Muscle layer of duodenum (tissue), 2 donors: ENCODE data around the gene ATP1A2.

Source experiments
- H3K27ac ChIP-seq: one replicate; pipeline ENCODE4 v1.7.0; 2013; ENCODE audit warnings: mild to moderate bottlenecking, low read length
- H3K27me3 ChIP-seq: one replicate; pipeline ENCODE4 v1.7.0; 2013; ENCODE audit warnings: low read depth, mild to moderate bottlenecking, control low read depth, low read length
- H3K36me3 ChIP-seq, 2 donors: one replicate each; pipeline ENCODE4 v1.7.0; 2013; ENCODE audit warnings: low read length in 2 of 2, control low read depth in 1 of 2, mild to moderate bottlenecking in 1 of 2; ENCODE audit not compliant: insufficient read depth in 2 of 2, control insufficient read depth in 1 of 2
- H3K4me1 ChIP-seq, 2 donors: one replicate each; pipeline ENCODE4 v1.7.0; 2013; ENCODE audit warnings: low read length in 2 of 2, mild to moderate bottlenecking in 2 of 2, control low read depth in 1 of 2, moderate library complexity in 1 of 2; ENCODE audit not compliant: insufficient read depth in 2 of 2, control insufficient read depth in 1 of 2
- H3K4me3 ChIP-seq, 2 donors: one replicate each; pipeline ENCODE4 v1.7.0; 2013; ENCODE audit warnings: low read length in 2 of 2, low read depth in 1 of 2, mild to moderate bottlenecking in 1 of 2
- H3K9me3 ChIP-seq, 2 donors: one replicate each; pipeline ENCODE4 v1.7.0; 2013; ENCODE audit warnings: low read length in 2 of 2, control low read depth in 1 of 2, mild to moderate bottlenecking in 1 of 2; ENCODE audit not compliant: control insufficient read depth in 1 of 2
- donor health status: healthy.

Gene ATP1A2

GRCh38 chr1:160115545-160116282 is at the start of gene ATP1A2:
ATP1A2 (plus strand) TSS chr1:160115759; CDS start chr1:160115862, 103 bp downstream.
- peak within 1 kb of the TSS; percentile 33 for H3K27ac ChIP-seq
- peaks cover 0 to 52% of the 10 kb centered on the region in 2 donors for H3K4me1 ChIP-seq

GRCh38 chr1:160066829-160067745 is 48.5 kb upstream of the ATP1A2 start:
- H3K36me3 ChIP-seq = no peaks in the 10 kb centered on the region
- no peaks in the 10 kb centered on the region for H3K27me3 ChIP-seq
- no peak overlapping the region for H3K27ac ChIP-seq
- no peak overlapping the region for H3K4me3 ChIP-seq
- H3K9me3 ChIP-seq = no peaks in the 10 kb centered on the region
- peaks cover 0 to 12% of the 10 kb centered on the region in 2 donors for H3K4me1 ChIP-seq

More at GRCh38 chr1:160115545-160116282, at the start of gene ATP1A2:
- peaks cover 6% of the 10 kb centered on the region for H3K27me3 ChIP-seq
- H3K9me3 ChIP-seq = no peaks in the 10 kb centered on the region
- peak within 1 kb of the TSS; percentile 51 to 60 for H3K4me3 ChIP-seq
- no peaks in the 10 kb centered on the region for H3K36me3 ChIP-seq

GRCh38 chr1:160068225-160068624 is 47.3 kb upstream of the ATP1A2 start:
- no peak overlapping the region for H3K4me3 ChIP-seq
- peaks cover 0 to 12% of the 10 kb centered on the region in 2 donors for H3K4me1 ChIP-seq
- no peaks in the 10 kb centered on the region for H3K9me3 ChIP-seq
- no peaks in the 10 kb centered on the region for H3K27me3 ChIP-seq
- H3K36me3 ChIP-seq = no peaks in the 10 kb centered on the region
- no peak overlapping the region for H3K27ac ChIP-seq

GRCh38 chr1:160069460-160070231 is 45.9 kb upstream of the ATP1A2 start, which contains the start of gene KCNJ10:
KCNJ10 (minus strand) TSS chr1:160070160; CDS start chr1:160042532, 27,628 bp downstream.
- Histone ChIP-seq H3K9me3 (no peaks in the 10 kb centered on the region), H3K27ac (no peak within 1 kb of the TSS), H3K4me3 (peak within 1 kb of the TSS; percentile 63 to 78), H3K27me3 (no peaks in the 10 kb centered on the region), H3K36me3 (no peaks in the 10 kb centered on the region), H3K4me1 (peaks cover 0 to 12% of the 10 kb centered on the region in 2 donors)

- Histone ChIP-seq H3K27ac (no peak overlapping the region), H3K36me3 (no peaks in the 10 kb centered on the region), H3K27me3 (no peaks in the 10 kb centered on the region), H3K9me3 (no peaks in the 10 kb centered on the region), H3K4me3 (peak overlapping the region; percentile 63 to 78), H3K4me1 (peaks cover 0 to 12% of the 10 kb centered on the region in 2 donors)
Measured at GRCh38 chr1:160070243-160071163, 45.1 kb upstream of the ATP1A2 start.

- no peak overlapping the region for H3K4me3 ChIP-seq
- peaks cover 0 to 12% of the 10 kb centered on the region in 2 donors for H3K4me1 ChIP-seq
- no peaks in the 10 kb centered on the region for H3K36me3 ChIP-seq
- no peak overlapping the region for H3K27ac ChIP-seq
- H3K27me3 ChIP-seq = no peaks in the 10 kb centered on the region
- H3K9me3 ChIP-seq = no peaks in the 10 kb centered on the region
Measured at GRCh38 chr1:160071289-160071688, 44.3 kb upstream of the ATP1A2 start.

GRCh38 chr1:160074865-160075264 is 40.7 kb upstream of the ATP1A2 start:
- H3K9me3 ChIP-seq = no peaks in the 10 kb centered on the region
- H3K4me1 ChIP-seq = peaks cover 0 to 9% of the 10 kb centered on the region in 2 donors
- H3K27me3 ChIP-seq = peaks cover 12% of the 10 kb centered on the region
- no peaks in the 10 kb centered on the region for H3K36me3 ChIP-seq
- H3K4me3 ChIP-seq = no peak overlapping the region
- no peak overlapping the region for H3K27ac ChIP-seq

- Histone ChIP-seq H3K27me3 (peaks cover 13% of the 10 kb centered on the region), H3K27ac (no peak overlapping the region), H3K36me3 (no peaks in the 10 kb centered on the region), H3K4me1 (peaks cover 0 to 2% of the 10 kb centered on the region in 2 donors), H3K4me3 (no peak overlapping the region), H3K9me3 (no peaks in the 10 kb centered on the region)
Measured at GRCh38 chr1:160075836-160076235, 39.7 kb upstream of the ATP1A2 start.

GRCh38 chr1:160076295-160076694 is 39.3 kb upstream of the ATP1A2 start:
- no peaks in the 10 kb centered on the region for H3K4me1 ChIP-seq

GRCh38 chr1:160077486-160077885 is 38.1 kb upstream of the ATP1A2 start:
- H3K4me3 ChIP-seq = no peak overlapping the region
- no peaks in the 10 kb centered on the region for H3K4me1 ChIP-seq
- H3K36me3 ChIP-seq = no peaks in the 10 kb centered on the region
- H3K9me3 ChIP-seq = no peaks in the 10 kb centered on the region
- no peak overlapping the region for H3K27ac ChIP-seq
- peaks cover 25% of the 10 kb centered on the region for H3K27me3 ChIP-seq

More at GRCh38 chr1:160076295-160076694, 39.3 kb upstream of the ATP1A2 start:
- H3K9me3 ChIP-seq = no peaks in the 10 kb centered on the region
- H3K27me3 ChIP-seq = peaks cover 18% of the 10 kb centered on the region
- no peaks in the 10 kb centered on the region for H3K36me3 ChIP-seq
- no peak overlapping the region for H3K4me3 ChIP-seq
- no peak overlapping the region for H3K27ac ChIP-seq
